8988T (cell line): ENCODE results near the gene PPP3CA.

Experiments used
- DNase-seq: peaks from one replicate; pipeline ENCODE4 v3.0.0; 2011

The PPP3CA gene

DNA sequence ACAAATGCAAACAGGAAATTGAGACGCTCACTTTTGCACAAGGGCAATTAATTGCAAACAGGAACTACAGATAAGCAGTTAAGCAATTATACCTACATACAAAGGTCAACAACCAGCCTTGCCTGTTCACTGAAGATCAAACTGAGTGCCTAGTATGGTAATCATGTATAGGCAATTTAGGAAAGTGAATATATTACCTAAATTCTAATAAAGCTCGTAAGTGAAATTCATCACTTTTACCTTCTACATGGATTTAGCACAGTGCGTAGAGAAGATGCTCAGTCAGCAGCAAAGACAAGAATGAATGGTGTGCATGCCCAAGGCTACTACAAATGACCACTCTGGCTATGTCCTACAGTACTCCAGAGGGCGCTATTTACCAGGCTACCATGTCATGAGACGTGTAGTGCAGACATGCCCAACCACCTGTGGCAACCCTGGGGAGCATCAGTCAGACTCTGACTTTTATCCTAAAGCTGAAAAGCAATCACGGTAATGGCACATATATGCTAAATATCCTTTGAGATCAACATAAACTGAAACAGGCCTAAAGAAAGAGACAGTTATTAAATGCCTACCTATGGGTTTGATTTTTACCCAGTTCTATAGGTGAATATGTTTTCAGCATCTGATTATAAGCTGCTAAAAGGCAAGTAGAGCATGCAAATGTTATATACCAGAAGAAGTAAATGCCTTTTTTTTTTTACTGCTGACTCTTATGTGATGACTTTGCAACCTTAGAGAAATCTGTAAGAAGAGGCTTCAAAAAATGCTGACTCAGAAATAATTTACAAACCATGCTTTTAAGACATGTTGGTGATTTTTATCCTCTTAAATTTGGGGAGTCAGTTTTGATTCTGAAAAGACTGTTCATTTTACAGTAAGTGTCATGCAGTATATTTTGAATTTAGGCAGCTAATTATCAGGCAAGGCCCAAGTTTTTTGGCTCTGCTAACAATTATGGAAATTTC is 178.0 kb downstream of the PPP3CA start:
- DNase-seq = no peak

- no peak for DNase-seq
These were observed 183.4 kb downstream of the PPP3CA start for GRCh38 chr4:101163936-101164335.

DNA sequence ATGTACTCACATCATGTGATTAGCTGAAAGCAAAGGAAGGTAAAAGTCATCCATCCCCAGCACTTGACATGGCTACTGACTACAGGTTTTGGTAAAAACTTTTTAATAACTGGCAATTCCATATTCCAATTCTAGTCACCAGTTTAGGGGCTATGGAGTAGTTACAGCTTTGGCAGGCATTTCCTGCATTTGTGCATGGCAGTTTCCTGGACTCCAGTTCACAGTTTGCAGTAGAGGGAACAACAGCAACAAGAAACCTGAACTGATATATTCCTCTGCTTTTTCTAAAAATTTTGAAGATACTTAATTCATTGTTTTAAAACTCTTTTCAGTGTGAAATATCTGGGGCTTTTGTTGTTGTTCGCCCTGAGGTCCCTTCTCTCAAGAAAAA is 184.3 kb downstream of the PPP3CA start:
- no peak for DNase-seq

GRCh38 chr4:101160792-101161592 is 186.3 kb downstream of the PPP3CA start:
- no peak for DNase-seq

GRCh38 chr4:101158507-101158906 is 188.8 kb downstream of the PPP3CA start:
- no peak for DNase-seq

GRCh38 chr4:101158134-101158482 is 189.2 kb downstream of the PPP3CA start:
- DNase-seq = no peak

- DNase-seq = no peak
These were observed 189.8 kb downstream of the PPP3CA start for GRCh38 chr4:101157415-101158133.

DNA sequence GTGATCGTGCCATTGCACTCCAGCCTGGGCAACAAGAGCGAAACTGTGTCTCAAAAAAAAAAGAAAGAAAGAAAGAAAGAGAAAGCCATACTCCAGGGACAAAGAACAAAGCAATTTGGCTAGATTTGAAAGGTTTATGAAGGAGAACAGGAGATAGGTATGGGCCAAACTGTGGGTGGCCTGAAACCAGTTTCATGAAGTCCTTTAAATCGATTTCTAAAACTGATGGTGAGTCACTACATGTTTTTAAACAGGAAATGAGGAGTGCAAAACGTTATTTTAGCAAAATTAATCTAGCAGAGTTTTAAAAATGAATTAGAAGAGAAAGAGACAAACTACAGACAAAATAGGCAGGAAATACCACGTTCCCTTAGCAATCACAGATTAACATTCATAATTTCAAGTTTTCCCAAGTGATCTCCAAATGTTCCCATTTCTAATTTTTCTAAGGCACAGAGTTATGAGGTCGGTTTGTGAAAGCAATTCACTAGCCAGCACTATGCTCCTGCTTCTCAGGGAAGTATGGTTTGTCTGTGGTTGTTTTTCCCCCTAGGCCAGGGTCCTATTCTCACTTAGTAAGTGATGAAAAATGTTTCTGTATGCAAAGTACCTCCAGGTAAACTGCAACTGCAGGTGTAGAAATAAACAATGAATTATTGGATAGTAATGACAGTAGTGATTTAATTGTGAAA is 190.6 kb downstream of the PPP3CA start:
- no peak for DNase-seq

DNA sequence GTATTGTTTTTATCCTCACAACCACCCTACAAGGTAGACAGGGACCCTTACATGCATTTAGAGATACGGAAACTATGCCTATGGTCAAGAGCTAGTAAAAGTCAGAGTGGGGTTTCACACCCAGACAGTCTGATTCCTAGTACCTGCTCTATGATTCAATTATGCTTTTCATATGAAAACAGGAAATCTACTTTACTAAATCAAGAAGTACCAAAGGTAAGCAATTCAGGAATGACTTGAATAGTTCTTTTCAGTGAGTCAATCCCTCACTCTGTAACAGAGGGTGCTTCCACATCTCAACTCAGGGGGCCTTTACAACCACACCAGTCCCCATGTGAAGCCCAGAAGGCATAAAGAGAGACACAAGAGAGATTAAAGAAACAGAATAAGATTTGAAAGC is 191.4 kb downstream of the PPP3CA start:
- DNase-seq = no peak

GRCh38 chr4:101155368-101155767 is 192.0 kb downstream of the PPP3CA start:
- no peak for DNase-seq

- no peak for DNase-seq
These were observed 193.7 kb downstream of the PPP3CA start for GRCh38 chr4:101153653-101154052.

GRCh38 chr4:101152521-101152920 is 194.8 kb downstream of the PPP3CA start:
- DNase-seq = no peak

DNA sequence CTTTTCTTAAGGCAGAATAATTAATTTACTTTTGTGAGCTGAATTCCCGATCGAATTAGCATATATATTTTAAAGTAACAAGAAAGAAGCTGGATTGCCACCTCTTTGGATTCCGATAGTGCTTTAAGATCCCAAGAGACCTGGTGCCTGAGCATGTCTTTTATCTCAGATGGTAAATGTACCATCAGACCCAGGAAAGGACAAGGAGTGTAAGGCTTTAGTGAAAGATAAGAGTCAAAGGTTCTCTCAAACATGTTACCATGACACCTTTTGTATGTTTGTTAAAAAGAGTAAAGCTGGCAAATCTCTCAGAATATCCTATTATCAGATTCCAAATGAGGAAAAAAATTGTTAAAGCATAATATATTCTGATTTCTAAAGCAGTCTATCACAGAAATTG is 198.8 kb downstream of the PPP3CA start:
- DNase-seq = no peak

GRCh38 chr4:101147283-101147682 is 200.0 kb downstream of the PPP3CA start:
- no peak for DNase-seq

DNA sequence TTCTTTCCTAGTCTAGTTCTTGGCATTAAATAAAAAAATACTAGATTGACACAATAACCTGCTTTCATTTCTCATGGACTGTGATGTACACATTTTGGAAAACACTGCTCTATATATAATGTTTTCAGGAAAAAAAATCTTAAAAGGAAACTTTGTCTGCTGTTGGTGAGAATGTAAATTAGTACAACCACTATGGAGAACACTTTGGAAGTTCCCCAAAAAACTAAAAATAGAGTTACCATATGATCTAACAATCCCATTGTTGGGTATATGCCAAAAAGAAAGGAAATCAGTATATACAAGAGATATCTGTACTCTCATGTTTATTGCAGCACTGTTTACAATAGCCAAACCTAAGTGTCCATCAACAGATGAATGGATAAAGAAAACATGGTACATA is 202.3 kb downstream of the PPP3CA start:
- DNase-seq = no peak

GRCh38 chr4:101142259-101142658 is 205.1 kb downstream of the PPP3CA start:
- DNase-seq = no peak

- DNase-seq = no peak
These were observed 205.5 kb downstream of the PPP3CA start for GRCh38 chr4:101141855-101142254.

- no peak for DNase-seq
These were observed 206.1 kb downstream of the PPP3CA start for GRCh38 chr4:101141230-101141629.

DNA sequence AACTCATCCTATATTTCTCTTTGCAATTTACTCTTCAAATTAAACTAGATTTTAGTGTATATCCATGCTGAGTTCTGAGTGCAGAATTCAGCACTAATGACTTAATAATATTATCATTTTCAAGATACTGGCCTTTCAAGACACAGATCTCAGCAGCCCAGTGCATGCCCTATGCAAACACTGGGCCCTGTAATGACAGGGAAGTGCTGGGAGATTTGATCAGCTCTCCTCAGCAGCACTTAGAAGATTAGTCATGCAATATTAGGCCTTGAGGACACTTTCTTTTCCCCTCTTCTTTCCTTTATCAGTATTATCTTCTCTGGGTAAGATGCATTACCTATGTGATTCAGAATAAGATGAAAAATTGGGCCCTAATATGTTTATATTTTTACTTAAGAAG is 207.1 kb downstream of the PPP3CA start:
- no peak for DNase-seq

DNA sequence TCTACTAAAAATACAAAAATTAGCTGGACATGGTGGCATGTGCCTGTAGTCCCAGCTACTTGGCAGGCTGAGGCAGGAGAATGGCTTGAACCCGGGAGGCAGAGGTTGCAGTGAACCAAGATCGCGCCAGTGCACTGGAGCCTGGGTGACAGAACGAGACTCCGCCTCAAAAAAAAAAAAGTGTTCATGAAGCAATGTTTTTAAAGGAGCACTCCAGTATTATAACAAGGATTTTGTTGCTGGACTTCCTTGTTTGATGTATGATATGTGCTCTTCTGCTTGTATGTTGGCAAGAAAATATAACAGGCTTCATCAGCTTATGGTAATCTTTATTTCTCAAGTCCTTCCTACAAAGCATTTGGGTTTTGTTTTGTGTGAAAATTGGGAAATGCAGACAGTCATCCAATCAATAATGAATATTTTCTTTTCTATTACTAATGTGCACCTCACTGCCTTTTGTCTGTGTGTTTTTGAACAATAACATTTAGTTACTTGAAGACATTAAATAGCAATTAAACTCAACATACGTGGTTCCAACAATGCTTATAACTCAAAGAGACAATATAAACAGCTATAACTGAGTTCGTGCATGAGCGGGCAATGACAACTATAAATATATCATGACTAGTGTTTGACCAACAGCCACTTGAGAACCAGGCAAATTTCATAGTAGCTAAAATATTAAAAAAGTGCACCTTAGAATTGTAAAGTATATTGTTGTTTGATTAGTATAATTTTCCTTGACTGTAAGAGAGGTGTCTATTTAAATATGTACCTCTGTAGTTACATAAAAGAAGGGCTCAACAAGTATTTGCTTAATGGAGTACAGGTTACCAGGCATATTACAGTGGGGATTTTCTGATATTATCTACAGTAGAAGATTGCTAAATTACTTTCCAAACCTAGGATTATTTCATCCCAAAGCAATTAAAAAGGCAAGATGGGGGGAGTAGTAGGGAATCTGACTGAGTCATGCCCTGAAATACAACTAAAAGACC is 210.7 kb downstream of the PPP3CA start:
- DNase-seq = no peak

GRCh38 chr4:101135371-101136010 is 211.8 kb downstream of the PPP3CA start:
- DNase-seq = no peak
